ENCODE measurements around the gene FAM20C. TPM values are rescaled to one million over a fixed set of nuclear protein-coding genes. Genes with fewer than 3 reads are reported as not detected.
A peak's percentile ranks its signal among the peaks of the same experiment; 100 is the strongest.

FAM20C gene
- total RNA-seq, 4 donors from 2014 or later: 41.9 to 87.5 (median 73.6) TPM

- Histone ChIP-seq H3K4me3 (no peak overlapping the region), H3K27me3 (no peaks in the 10 kb centered on the region), H3K27ac (peak overlapping the region in 3 of 4 donors; percentile 65 to 82 (median 74)), H3K36me3 (peaks cover 0 to 23% of the 10 kb centered on the region in 2 donors), H3K4me1 (peaks cover 2 to 87% (median 38%) of the 10 kb centered on the region in 3 donors), H3K9me3 (no peaks in the 10 kb centered on the region)
- TF ChIP-seq CTCF (IDR thresholded peaks at IDR 0.05): no peak
- TF ChIP-seq EP300 (IDR thresholded peaks at IDR 0.05): no peak
- no peak for TF ChIP-seq POLR2A (IDR thresholded peaks at IDR 0.05)
- TF ChIP-seq POLR2AphosphoS5 (IDR thresholded peaks at IDR 0.05): no peak
- ATAC-seq: no peak
- 80 to 81% methylated on average over 1 to 13 of the region's 21 CpGs for WGBS, 2 donors (ENCODE audit: low coverage in 1 of 2)
Observed at GRCh38 chr7:217781-218180, 25.4 kb downstream of the FAM20C start.

- peaks cover 2 to 89% (median 38%) of the 10 kb centered on the region in 3 donors for H3K4me1 ChIP-seq
- WGBS, 2 donors (ENCODE audit: low coverage in 1 of 2): no CpG with 5 or more reads among the region's 24 CpGs
Observed at GRCh38 chr7:218316-218715, 25.9 kb downstream of the FAM20C start.

GRCh38 chr7:218896-219580, 26.7 kb downstream of the FAM20C start:
- Histone ChIP-seq H3K27ac (peak overlapping the region in 3 of 4 donors; percentile 71 to 82 (median 74)), H3K4me1 (peaks cover 2 to 82% (median 38%) of the 10 kb centered on the region in 3 donors)
- ATAC-seq: no peak

More at GRCh38 chr7:218316-218715, 25.9 kb downstream of the FAM20C start:
- no peak for ATAC-seq
- Histone ChIP-seq H3K36me3 (peaks cover 0 to 20% of the 10 kb centered on the region in 2 donors), H3K27ac (peak overlapping the region in 3 of 4 donors; percentile 65 to 82 (median 74)), H3K9me3 (no peaks in the 10 kb centered on the region), H3K4me3 (no peak overlapping the region), H3K27me3 (no peaks in the 10 kb centered on the region)
- no peak for TF ChIP-seq POLR2A (IDR thresholded peaks at IDR 0.05)
- TF ChIP-seq EP300 (IDR thresholded peaks at IDR 0.05): no peak
- no peak for TF ChIP-seq CTCF (IDR thresholded peaks at IDR 0.05)
- no peak for TF ChIP-seq POLR2AphosphoS5 (IDR thresholded peaks at IDR 0.05)

GRCh38 chr7:219581-220150, 27.3 kb downstream of the FAM20C start:
- Histone ChIP-seq H3K27me3 (no peaks in the 10 kb centered on the region), H3K4me1 (peaks cover 2 to 76% (median 33%) of the 10 kb centered on the region in 3 donors), H3K36me3 (peaks cover 0 to 29% of the 10 kb centered on the region in 2 donors), H3K9me3 (no peaks in the 10 kb centered on the region), H3K27ac (peak overlapping the region in 3 of 4 donors; percentile 71 to 82 (median 74)), H3K4me3 (no peak overlapping the region)
- no peak for TF ChIP-seq POLR2A (IDR thresholded peaks at IDR 0.05)
- TF ChIP-seq POLR2AphosphoS5 (IDR thresholded peaks at IDR 0.05): no peak
- no peak for TF ChIP-seq CTCF (IDR thresholded peaks at IDR 0.05)
- TF ChIP-seq EP300 (IDR thresholded peaks at IDR 0.05): no peak
- WGBS, 2 donors (ENCODE audit: low coverage in 1 of 2): no CpG with 5 or more reads among the region's 9 CpGs
- ATAC-seq: peak; percentile 29

More at GRCh38 chr7:218896-219580, 26.7 kb downstream of the FAM20C start:
- WGBS, 2 donors (ENCODE audit: low coverage in 1 of 2): 83% methylated on average over 1 of the region's 28 CpGs; no CpG with 5 or more reads in 1 of the 2 donors
- no peaks in the 10 kb centered on the region for H3K27me3 ChIP-seq
- H3K9me3 ChIP-seq: no peaks in the 10 kb centered on the region
- peaks cover 0 to 26% of the 10 kb centered on the region in 2 donors for H3K36me3 ChIP-seq
- TF ChIP-seq POLR2AphosphoS5 (IDR thresholded peaks at IDR 0.05) (no peak), POLR2A (IDR thresholded peaks at IDR 0.05) (no peak), CTCF (IDR thresholded peaks at IDR 0.05) (no peak), EP300 (IDR thresholded peaks at IDR 0.05) (no peak)
- H3K4me3 ChIP-seq: no peak overlapping the region

All from gastroesophageal sphincter (tissue), 4 donors.